ENCODE measurements around the gene SHF.
A peak's percentile ranks its signal among the peaks of the same experiment; 100 is the strongest.

The SHF gene

GRCh38 chr15:45169608-45170480 is 17.9 kb downstream of the SHF start:
- peak overlapping the region; percentile 85 for H3K27ac Mint-ChIP-seq

GRCh38 chr15:45168751-45169551 is 18.8 kb downstream of the SHF start:
- Mint-ChIP-seq H3K4me3 (no peak overlapping the region), H3K4me1 (ENCODE audit: low read depth) (peaks cover 45% of the 10 kb centered on the region), H3K9me3 (no peaks in the 10 kb centered on the region), H3K36me3 (ENCODE audit: low read depth) (peaks cover 23% of the 10 kb centered on the region), H3K27me3 (peaks cover 1% of the 10 kb centered on the region), H3K27ac (peak overlapping the region; percentile 85)
- intact Hi-C loops (cut with micrococcal nuclease): no loop called here

More at GRCh38 chr15:45169608-45170480, 17.9 kb downstream of the SHF start:
- Mint-ChIP-seq H3K27me3 (peaks cover 1% of the 10 kb centered on the region), H3K9me3 (no peaks in the 10 kb centered on the region), H3K4me3 (no peak overlapping the region), H3K4me1 (ENCODE audit: low read depth) (peaks cover 41% of the 10 kb centered on the region), H3K36me3 (ENCODE audit: low read depth) (peaks cover 20% of the 10 kb centered on the region)
- intact Hi-C loops (cut with micrococcal nuclease): no loop called here

- Mint-ChIP-seq H3K9me3 (no peaks in the 10 kb centered on the region), H3K36me3 (ENCODE audit: low read depth) (peaks cover 25% of the 10 kb centered on the region), H3K27me3 (peaks cover 1% of the 10 kb centered on the region), H3K4me3 (no peak overlapping the region), H3K4me1 (ENCODE audit: low read depth) (peaks cover 51% of the 10 kb centered on the region), H3K27ac (peak overlapping the region; percentile 85)
- intact Hi-C loops (cut with micrococcal nuclease): no loop called here
Observed at GRCh38 chr15:45168286-45168685, 19.5 kb downstream of the SHF start.

- intact Hi-C loops (cut with micrococcal nuclease): loop anchor here (1.0 to 2.0 kb wide), 2 partner anchors 31 to 235 kb away; a partner anchor contains a TSS
- peaks cover 57% of the 10 kb centered on the region for H3K4me1 Mint-ChIP-seq (ENCODE audit: low read depth)
- H3K9me3 Mint-ChIP-seq: no peaks in the 10 kb centered on the region
- peak overlapping the region; percentile 85 for H3K27ac Mint-ChIP-seq
- peaks cover 24% of the 10 kb centered on the region for H3K36me3 Mint-ChIP-seq (ENCODE audit: low read depth)
- H3K27me3 Mint-ChIP-seq: peaks cover under 1% of the 10 kb centered on the region
- H3K4me3 Mint-ChIP-seq: peak overlapping the region; percentile 57
Observed at GRCh38 chr15:45167631-45168205, 20.0 kb downstream of the SHF start.

GRCh38 chr15:45166834-45167630 is 20.7 kb downstream of the SHF start:
- Mint-ChIP-seq H3K9me3 (no peaks in the 10 kb centered on the region), H3K27me3 (no peaks in the 10 kb centered on the region), H3K36me3 (ENCODE audit: low read depth) (peaks cover 27% of the 10 kb centered on the region), H3K27ac (peak overlapping the region; percentile 85), H3K4me1 (ENCODE audit: low read depth) (peaks cover 64% of the 10 kb centered on the region), H3K4me3 (peak overlapping the region; percentile 57)
- intact Hi-C loops (cut with micrococcal nuclease): loop anchor here (1.0 to 2.0 kb wide), 2 partner anchors 31 to 236 kb away; a partner anchor contains a TSS

- Mint-ChIP-seq H3K27ac (peak overlapping the region; percentile 85), H3K4me3 (peak overlapping the region; percentile 56), H3K27me3 (no peaks in the 10 kb centered on the region), H3K4me1 (ENCODE audit: low read depth) (peaks cover 75% of the 10 kb centered on the region), H3K36me3 (ENCODE audit: low read depth) (peaks cover 37% of the 10 kb centered on the region), H3K9me3 (no peaks in the 10 kb centered on the region)
- intact Hi-C loops (cut with micrococcal nuclease): no loop called here
Observed at GRCh38 chr15:45165536-45165935, 22.2 kb downstream of the SHF start.

- Mint-ChIP-seq H3K36me3 (ENCODE audit: low read depth) (peaks cover 40% of the 10 kb centered on the region), H3K4me1 (ENCODE audit: low read depth) (peaks cover 80% of the 10 kb centered on the region), H3K27ac (peak overlapping the region; percentile 85), H3K27me3 (no peaks in the 10 kb centered on the region), H3K9me3 (no peaks in the 10 kb centered on the region), H3K4me3 (no peak overlapping the region)
- intact Hi-C loops (cut with micrococcal nuclease): loop anchor here (5.0 kb wide), 1 partner anchor 38 kb away; the partner anchor contains the start of genes DUOX1 and DUOXA1
Observed at GRCh38 chr15:45164914-45165313, 22.9 kb downstream of the SHF start.

GRCh38 chr15:45163508-45163856 is 24.3 kb downstream of the SHF start:
- H3K27ac Mint-ChIP-seq: peak overlapping the region; percentile 93
- H3K4me3 Mint-ChIP-seq: peak overlapping the region; percentile 47
- no peaks in the 10 kb centered on the region for H3K9me3 Mint-ChIP-seq
- peaks cover 40% of the 10 kb centered on the region for H3K36me3 Mint-ChIP-seq (ENCODE audit: low read depth)
- no peaks in the 10 kb centered on the region for H3K27me3 Mint-ChIP-seq
- intact Hi-C loops (cut with micrococcal nuclease): loop anchor here (5.0 kb wide), 1 partner anchor 36 kb away; the partner anchor contains the start of genes DUOX1 and DUOXA1
- peaks cover 78% of the 10 kb centered on the region for H3K4me1 Mint-ChIP-seq (ENCODE audit: low read depth)

GRCh38 chr15:45162771-45163507 is 24.8 kb downstream of the SHF start:
- Mint-ChIP-seq H3K36me3 (ENCODE audit: low read depth) (peaks cover 39% of the 10 kb centered on the region), H3K4me1 (ENCODE audit: low read depth) (peaks cover 79% of the 10 kb centered on the region), H3K4me3 (peak overlapping the region; percentile 69), H3K27ac (peak overlapping the region; percentile 93), H3K27me3 (no peaks in the 10 kb centered on the region), H3K9me3 (no peaks in the 10 kb centered on the region)
- intact Hi-C loops (cut with micrococcal nuclease): loop anchor here (5.0 kb wide), 1 partner anchor 36 kb away; the partner anchor contains the start of genes DUOX1 and DUOXA1

- Mint-ChIP-seq H3K9me3 (no peaks in the 10 kb centered on the region), H3K36me3 (ENCODE audit: low read depth) (peaks cover 39% of the 10 kb centered on the region), H3K27me3 (no peaks in the 10 kb centered on the region), H3K4me3 (no peak overlapping the region), H3K4me1 (ENCODE audit: low read depth) (peaks cover 86% of the 10 kb centered on the region), H3K27ac (peak overlapping the region; percentile 93)
- intact Hi-C loops (cut with micrococcal nuclease): loop anchor here (5.0 kb wide), 1 partner anchor 34 kb away; the partner anchor contains the start of genes DUOX1 and DUOXA1
Observed at GRCh38 chr15:45161666-45162065, 26.1 kb downstream of the SHF start.

GRCh38 chr15:45157974-45158373 is 29.8 kb downstream of the SHF start:
- Mint-ChIP-seq H3K27me3 (no peaks in the 10 kb centered on the region), H3K4me3 (no peak overlapping the region), H3K9me3 (no peaks in the 10 kb centered on the region), H3K36me3 (ENCODE audit: low read depth) (peaks cover 35% of the 10 kb centered on the region), H3K4me1 (ENCODE audit: low read depth) (peaks cover 91% of the 10 kb centered on the region), H3K27ac (peak overlapping the region; percentile 93)
- intact Hi-C loops (cut with micrococcal nuclease): no loop called here

- Mint-ChIP-seq H3K4me3 (peak overlapping the region; percentile 31), H3K4me1 (ENCODE audit: low read depth) (peaks cover 81% of the 10 kb centered on the region), H3K27ac (peak overlapping the region; percentile 93), H3K36me3 (ENCODE audit: low read depth) (peaks cover 42% of the 10 kb centered on the region), H3K27me3 (no peaks in the 10 kb centered on the region), H3K9me3 (no peaks in the 10 kb centered on the region)
- intact Hi-C loops (cut with micrococcal nuclease): no loop called here
Observed at GRCh38 chr15:45156744-45157455, 30.9 kb downstream of the SHF start.
